HG03095 (cell line): ENCODE results near the gene ASTN2.
"Not testable (repeated sequence)": the region's sequence is repeated elsewhere in the genome, so short reads cannot be mapped to it uniquely, and the experiment has no call there.

Experiments used
- ATAC-seq: cut with Tn5 transposase; IDR thresholded peaks from one replicate; pipeline ENCODE4 v1.9.1; 2021; ENCODE audit warnings: moderate library complexity; ENCODE audit not compliant: unreplicated experiment

The ASTN2 gene

GRCh38 chr9:116837018-116837989 lies 577.6 kb downstream of the ASTN2 start:
- ATAC-seq = no peak

- ATAC-seq = not testable (repeated sequence)
Observed at GRCh38 chr9:116830321-116830720, 584.5 kb downstream of the ASTN2 start.

GRCh38 chr9:116821633-116822229 lies 593.1 kb downstream of the ASTN2 start:
- no peak for ATAC-seq

GRCh38 chr9:116819116-116819515 lies 595.7 kb downstream of the ASTN2 start:
- ATAC-seq = no peak

- no peak for ATAC-seq
Observed at GRCh38 chr9:116817762-116818161, 597.1 kb downstream of the ASTN2 start.

GRCh38 chr9:116816484-116816883 lies 598.4 kb downstream of the ASTN2 start:
- ATAC-seq = no peak

GRCh38 chr9:116815835-116816234 lies 599.0 kb downstream of the ASTN2 start:
- no peak for ATAC-seq

GRCh38 chr9:116813031-116813300 lies 601.9 kb downstream of the ASTN2 start:
- no peak for ATAC-seq

- no peak for ATAC-seq
Observed at GRCh38 chr9:116812231-116813030, 602.4 kb downstream of the ASTN2 start.

GRCh38 chr9:116809656-116810055 lies 605.2 kb downstream of the ASTN2 start:
- no peak for ATAC-seq

- ATAC-seq = no peak
Observed at GRCh38 chr9:116806075-116806474, 608.8 kb downstream of the ASTN2 start.

GRCh38 chr9:116800885-116801284 lies 614.0 kb downstream of the ASTN2 start:
- no peak for ATAC-seq

- no peak for ATAC-seq
Observed at GRCh38 chr9:116800074-116800473, 614.8 kb downstream of the ASTN2 start.

- ATAC-seq = no peak
Observed at GRCh38 chr9:116798521-116798920, 616.3 kb downstream of the ASTN2 start.

GRCh38 chr9:116797276-116797675 lies 617.6 kb downstream of the ASTN2 start:
- ATAC-seq = no peak

GRCh38 chr9:116796669-116797068 lies 618.2 kb downstream of the ASTN2 start:
- ATAC-seq = no peak

GRCh38 chr9:116795821-116796220 lies 619.0 kb downstream of the ASTN2 start:
- no peak for ATAC-seq

GRCh38 chr9:116792271-116792670 lies 622.6 kb downstream of the ASTN2 start:
- ATAC-seq = no peak

GRCh38 chr9:116791326-116791725 lies 623.5 kb downstream of the ASTN2 start:
- ATAC-seq = no peak

- no peak for ATAC-seq
Observed at GRCh38 chr9:116789081-116789480, 625.8 kb downstream of the ASTN2 start.

GRCh38 chr9:116786737-116787136 lies 628.1 kb downstream of the ASTN2 start:
- no peak for ATAC-seq

GRCh38 chr9:116777116-116777515 lies 637.7 kb downstream of the ASTN2 start:
- ATAC-seq = no peak
